Measurements from ENCODE around the gene FAM9C. TPM values are rescaled to one million over a fixed set of nuclear protein-coding genes. Genes with fewer than 3 reads are reported as not detected.
"Not testable (repeated sequence)": the region's sequence is repeated elsewhere in the genome, so short reads cannot be mapped to it uniquely, and the experiment has no call there.

Gene FAM9C
- total RNA-seq, 1 experiment from 2014 or later: 0.16 TPM

GRCh38 chrX:13063124-13063523 lies 18.7 kb upstream of the FAM9C start:
- H3K36me3 ChIP-seq; DNase-seq; H3K27me3 ChIP-seq; H3K9me3 ChIP-seq (replicated peaks); H3K4me3 ChIP-seq; H3K27ac ChIP-seq: not testable (repeated sequence)
- peaks cover 14% of the 10 kb centered on the region for H3K4me1 ChIP-seq

GRCh38 chrX:13062331-13062730 lies 17.9 kb upstream of the FAM9C start:
- H3K36me3 ChIP-seq; H3K27me3 ChIP-seq; DNase-seq; H3K4me3 ChIP-seq; H3K9me3 ChIP-seq (replicated peaks); H3K27ac ChIP-seq: not testable (repeated sequence)
- peaks cover 14% of the 10 kb centered on the region for H3K4me1 ChIP-seq

- not testable (repeated sequence) for H3K27ac ChIP-seq; H3K36me3 ChIP-seq; H3K27me3 ChIP-seq; H3K4me3 ChIP-seq; DNase-seq; H3K9me3 ChIP-seq (replicated peaks)
- peaks cover 14% of the 10 kb centered on the region for H3K4me1 ChIP-seq
These were observed 16.8 kb upstream of the FAM9C start for GRCh38 chrX:13061215-13061708.

- no peak overlapping the region for H3K27ac ChIP-seq
- H3K9me3 ChIP-seq (replicated peaks): 0 out of 2 replicates have a peak, but pooled peaks cover 4% of the 10 kb centered on the region
- peaks cover 14% of the 10 kb centered on the region for H3K4me1 ChIP-seq
- peak; percentile 26 to 49 for DNase-seq
- H3K36me3 ChIP-seq: no peaks in the 10 kb centered on the region
- H3K27me3 ChIP-seq: no peaks in the 10 kb centered on the region
- H3K4me3 ChIP-seq: no peak overlapping the region
These were observed 15.4 kb upstream of the FAM9C start for GRCh38 chrX:13059637-13060499.

GRCh38 chrX:13055486-13055885 lies 11.1 kb upstream of the FAM9C start:
- no peak overlapping the region for H3K27ac ChIP-seq
- no peaks in the 10 kb centered on the region for H3K27me3 ChIP-seq
- 0 out of 2 replicates have a peak, but pooled peaks cover 4% of the 10 kb centered on the region for H3K9me3 ChIP-seq (replicated peaks)
- H3K36me3 ChIP-seq: no peaks in the 10 kb centered on the region
- DNase-seq: no peak
- H3K4me3 ChIP-seq: no peak overlapping the region
- peaks cover 14% of the 10 kb centered on the region for H3K4me1 ChIP-seq

GRCh38 chrX:13053171-13053570 lies 8.8 kb upstream of the FAM9C start:
- DNase-seq: no peak
- Histone ChIP-seq H3K36me3 (no peaks in the 10 kb centered on the region), H3K27ac (no peak overlapping the region), H3K4me1 (peaks cover 13% of the 10 kb centered on the region), H3K27me3 (no peaks in the 10 kb centered on the region), H3K4me3 (no peak overlapping the region), H3K9me3 (replicated peaks) (0 out of 2 replicates have a peak, but pooled peaks cover 4% of the 10 kb centered on the region)

GRCh38 chrX:13051529-13052172 lies 7.2 kb upstream of the FAM9C start:
- H3K4me1 ChIP-seq: peaks cover 15% of the 10 kb centered on the region
- no peak for DNase-seq
- no peaks in the 10 kb centered on the region for H3K36me3 ChIP-seq
- 0 out of 2 replicates have a peak, but pooled peaks cover 4% of the 10 kb centered on the region for H3K9me3 ChIP-seq (replicated peaks)
- no peak overlapping the region for H3K4me3 ChIP-seq
- H3K27ac ChIP-seq: no peak overlapping the region
- no peaks in the 10 kb centered on the region for H3K27me3 ChIP-seq

- Histone ChIP-seq H3K4me3 (no peak overlapping the region), H3K4me1 (peaks cover 15% of the 10 kb centered on the region), H3K27ac (no peak overlapping the region), H3K9me3 (replicated peaks) (0 out of 2 replicates have a peak, but pooled peaks cover 4% of the 10 kb centered on the region), H3K36me3 (no peaks in the 10 kb centered on the region), H3K27me3 (no peaks in the 10 kb centered on the region)
- no peak for DNase-seq
These were observed 6.7 kb upstream of the FAM9C start for GRCh38 chrX:13051167-13051528.

- H3K9me3 ChIP-seq (replicated peaks): 0 out of 2 replicates have a peak, but pooled peaks cover 4% of the 10 kb centered on the region
- no peak for DNase-seq
- no peaks in the 10 kb centered on the region for H3K36me3 ChIP-seq
- no peaks in the 10 kb centered on the region for H3K27me3 ChIP-seq
- H3K4me3 ChIP-seq: no peak overlapping the region
- no peak overlapping the region for H3K27ac ChIP-seq
- peaks cover 15% of the 10 kb centered on the region for H3K4me1 ChIP-seq
These were observed 5.7 kb upstream of the FAM9C start for GRCh38 chrX:13050151-13050550.

- H3K4me3 ChIP-seq: no peak overlapping the region
- peak; percentile 42 to 76 for DNase-seq
- H3K36me3 ChIP-seq: no peaks in the 10 kb centered on the region
- peaks cover 15% of the 10 kb centered on the region for H3K4me1 ChIP-seq
- 0 out of 2 replicates have a peak, but pooled peaks cover 4% of the 10 kb centered on the region for H3K9me3 ChIP-seq (replicated peaks)
- H3K27ac ChIP-seq: peak overlapping the region; percentile 19
- H3K27me3 ChIP-seq: no peaks in the 10 kb centered on the region
These were observed 3.9 kb upstream of the FAM9C start for GRCh38 chrX:13048280-13048679.

GRCh38 chrX:13047759-13048158 lies 3.3 kb upstream of the FAM9C start:
- no peaks in the 10 kb centered on the region for H3K27me3 ChIP-seq
- DNase-seq: no peak

GRCh38 chrX:13046141-13046855 lies 1.9 kb upstream of the FAM9C start:
- Histone ChIP-seq H3K4me3 (no peak overlapping the region), H3K36me3 (no peaks in the 10 kb centered on the region), H3K4me1 (peaks cover 18% of the 10 kb centered on the region), H3K27me3 (no peaks in the 10 kb centered on the region), H3K27ac (no peak overlapping the region), H3K9me3 (replicated peaks) (no peaks in the 10 kb centered on the region)
- no peak for DNase-seq

More at GRCh38 chrX:13047759-13048158, 3.3 kb upstream of the FAM9C start:
- Histone ChIP-seq H3K4me3 (no peak overlapping the region), H3K36me3 (no peaks in the 10 kb centered on the region), H3K27ac (no peak overlapping the region), H3K4me1 (peaks cover 15% of the 10 kb centered on the region), H3K9me3 (replicated peaks) (0 out of 2 replicates have a peak, but pooled peaks cover 4% of the 10 kb centered on the region)

GRCh38 chrX:13043938-13044337 lies 482 bp downstream of the FAM9C start:
- Histone ChIP-seq H3K4me3 (no peak overlapping the region), H3K9me3 (replicated peaks) (no peaks in the 10 kb centered on the region)
- no peak for DNase-seq

GRCh38 chrX:13043138-13043537 lies 1.3 kb downstream of the FAM9C start:
- Histone ChIP-seq H3K27me3 (no peaks in the 10 kb centered on the region), H3K4me1 (peaks cover 5% of the 10 kb centered on the region), H3K36me3 (no peaks in the 10 kb centered on the region), H3K27ac (no peak overlapping the region), H3K4me3 (no peak overlapping the region), H3K9me3 (replicated peaks) (no peaks in the 10 kb centered on the region)
- peak in 1 of 2 experiments; percentile 48 for DNase-seq

More at GRCh38 chrX:13043938-13044337, 482 bp downstream of the FAM9C start:
- Histone ChIP-seq H3K4me1 (peaks cover 13% of the 10 kb centered on the region), H3K27me3 (no peaks in the 10 kb centered on the region), H3K27ac (no peak overlapping the region), H3K36me3 (no peaks in the 10 kb centered on the region)
